GM12878 (cell line): ENCODE measurements around the gene PSMG3. TPM values are rescaled to one million over a fixed set of nuclear protein-coding genes. Genes with fewer than 3 reads are reported as not detected.
A peak's percentile ranks its signal among the peaks of the same experiment; 100 is the strongest.

ENCODE experiments used
- CBX5 ChIP-seq: sonication (generic); IDR thresholded peaks from 2 replicates; pipeline ENCODE4 v1.6.1; 2016; ENCODE audit warnings: low read depth, moderate library complexity, mild to moderate bottlenecking, inconsistent platforms
- CTCF ChIP-seq, 3 experiments: IDR thresholded peaks in 2 of 3; conservative IDR thresholded peaks in 1 of 3; 2 replicates each; pipeline ENCODE4 v1.5.1; 2011; ENCODE audit warnings: low read depth in 3 of 3, low read length in 3 of 3, mild to moderate bottlenecking in 3 of 3, control low read depth in 2 of 3, moderate library complexity in 2 of 3, inconsistent platforms in 1 of 3, mixed read lengths in 1 of 3; ENCODE audit not compliant: control insufficient read depth in 2 of 3, insufficient read depth in 1 of 3; ENCODE audit errors: extremely low read depth in 1 of 3
- FOXM1 ChIP-seq: IDR thresholded peaks from 2 replicates; pipeline ENCODE4 v1.6.1; 2012; ENCODE audit warnings: low read depth, mild to moderate bottlenecking, inconsistent platforms, low read length, moderate library complexity
- HCFC1 ChIP-seq: fragments of 150-350 bp; IDR thresholded peaks from 2 replicates; pipeline ENCODE4 v1.6.1; 2014; ENCODE audit warnings: low read length
- IKZF2 ChIP-seq, 2 experiments: fragments of 450-650 bp; IDR thresholded peaks; 2 replicates each; pipeline ENCODE4 v1.6.1; 2017; ENCODE audit warnings: mild to moderate bottlenecking in 2 of 2, moderate library complexity in 2 of 2
- NFYB ChIP-seq: IDR thresholded peaks from 2 replicates; pipeline ENCODE4 v1.6.1; 2011; ENCODE audit warnings: low read depth, mild to moderate bottlenecking, low read length, improper control_type of control experiment, moderate library complexity; ENCODE audit not compliant: insufficient read depth
- PKNOX1 ChIP-seq: fragments of 450-650 bp; IDR thresholded peaks from 2 replicates; pipeline ENCODE4 v1.6.1; 2016; ENCODE audit warnings: mild to moderate bottlenecking
- RUNX3 ChIP-seq: IDR thresholded peaks from 2 replicates; pipeline ENCODE4 v1.6.1; 2012; ENCODE audit warnings: low read length, inconsistent platforms
- ZNF207 ChIP-seq: fragments of 450-650 bp; IDR thresholded peaks from 2 replicates; pipeline ENCODE4 v1.6.1; 2014; ENCODE audit warnings: antibody characterized with exemption, mild to moderate bottlenecking, borderline replicate concordance
- ZNF622 ChIP-seq: fragments of 450-650 bp; IDR thresholded peaks from 2 replicates; pipeline ENCODE4 v1.6.1; 2017; ENCODE audit warnings: mild to moderate bottlenecking, inconsistent platforms
- polyA plus RNA-seq, 11 experiments: library from polyadenylated mRNA; depleted of rRNA in 4 of 11; unstranded in 6 of 11; stranded (reverse) in 5 of 11; fragments of >200 nt; fragmentation: Nextera tagmentation in 4 of 11; fragmentation: Illumina TruSeq in 1 of 11; extraction: Ambion mirVana in 4 of 11; extraction: Trizol in 1 of 11; gene quantifications; 1 replicate in 1 of 11; 2 replicates in 10 of 11; pipeline versions ENCODE4 v1.2.1 to v1.2.3, GENCODE V29; 2011 to 2016; ENCODE audit warnings: inconsistent platforms in 2 of 11, missing spikeins in 2 of 11, low read depth in 1 of 11
- total RNA-seq, 4 experiments: library from RNA; depleted of rRNA in 3 of 4; stranded (reverse); fragments of >200 nt in 3 of 4; fragmentation: Illumina TruSeq in 1 of 4; extraction: Trizol in 1 of 4; gene quantifications; 2 replicates each; pipeline versions ENCODE4 v1.2.1 to v1.2.3, GENCODE V29; 2013 to 2021

Gene PSMG3
- total and polyA plus RNA-seq, 10 of the 15 experiments (the other 5 are each of a cell fraction or from before 2014, with no cell fraction given) = 23.9 to 115 (median 60.6) TPM

- TF ChIP-seq CBX5 (no peak), HCFC1 (no peak), RUNX3 (no peak), PKNOX1 (no peak), IKZF2 (IDR thresholded peaks at IDR 0.05) (0 out of 4 replicates have a peak, but pooled peaks of 1 of the 2 experiments have one; percentile 21), CTCF (IDR thresholded peaks at IDR 0.05 in 2 of 3, conservative IDR thresholded peaks at IDR 0.05 in 1 of 3; ENCODE audit: control insufficient read depth in 2 of 3, extremely low read depth in 1 of 3, insufficient read depth in 1 of 3, low read depth in 3 of 3, low read length in 3 of 3) (peak; percentile 83 to 91 (median 89)), NFYB (no peak), FOXM1 (no peak), ZNF622 (no peak), ZNF207 (no peak)
Observed at GRCh38 chr7:1579481-1580421, 9.9 kb upstream of the PSMG3 start (continued).
